Measurements from ENCODE around the gene SBK2. TPM values are rescaled to one million over a fixed set of nuclear protein-coding genes. Genes with fewer than 3 reads are reported as not detected.
"Not testable (repeated sequence)": the region's sequence is repeated elsewhere in the genome, so short reads cannot be mapped to it uniquely, and the experiment has no call there.

The SBK2 gene
- total RNA-seq, 1 donor from 2014 or later, result 0.17 TPM

- no peak for TF ChIP-seq CTCF (IDR thresholded peaks at IDR 0.05; ENCODE audit: insufficient read depth, low read length, poor library complexity, severe bottlenecking)
Observed at GRCh38 chr19:55576746-55577145, 39.8 kb upstream of the SBK2 start.

DNA sequence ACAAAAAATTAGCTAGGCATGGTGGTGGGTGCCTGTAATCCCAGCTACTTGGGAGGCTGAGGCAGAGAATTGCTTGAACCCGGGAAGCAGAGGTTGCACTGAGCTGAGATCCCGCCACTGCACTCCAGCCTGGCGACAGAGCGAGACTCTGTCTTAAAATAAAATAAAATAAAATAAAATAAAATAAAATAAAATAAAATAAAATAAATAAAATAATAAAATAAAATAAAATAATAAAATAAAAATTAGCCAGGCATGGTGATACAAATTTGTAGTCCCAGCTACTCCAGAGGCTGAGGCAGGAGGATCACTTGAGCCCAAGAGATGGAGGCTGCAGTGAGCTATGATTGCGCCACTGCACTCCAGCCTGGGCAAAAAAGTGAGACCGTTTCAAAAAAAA, 37.0 kb upstream of the SBK2 start:
- DNase-seq (ENCODE audit: low read depth); H3K36me3 ChIP-seq (ENCODE audit: control insufficient read depth, insufficient read depth, low read length); H3K4me3 ChIP-seq (ENCODE audit: low read depth, low read length); H3K27me3 ChIP-seq (ENCODE audit: control insufficient read depth, insufficient read depth, low read length): not testable (repeated sequence)

More at GRCh38 chr19:55576746-55577145, 39.8 kb upstream of the SBK2 start:
- no peaks in the 10 kb centered on the region for H3K27me3 ChIP-seq (ENCODE audit: control insufficient read depth, insufficient read depth, low read length)
- no peaks in the 10 kb centered on the region for H3K36me3 ChIP-seq (ENCODE audit: control insufficient read depth, insufficient read depth, low read length)
- no peak overlapping the region for H3K4me3 ChIP-seq (ENCODE audit: low read depth, low read length)
- no peak for DNase-seq (ENCODE audit: low read depth)

DNA sequence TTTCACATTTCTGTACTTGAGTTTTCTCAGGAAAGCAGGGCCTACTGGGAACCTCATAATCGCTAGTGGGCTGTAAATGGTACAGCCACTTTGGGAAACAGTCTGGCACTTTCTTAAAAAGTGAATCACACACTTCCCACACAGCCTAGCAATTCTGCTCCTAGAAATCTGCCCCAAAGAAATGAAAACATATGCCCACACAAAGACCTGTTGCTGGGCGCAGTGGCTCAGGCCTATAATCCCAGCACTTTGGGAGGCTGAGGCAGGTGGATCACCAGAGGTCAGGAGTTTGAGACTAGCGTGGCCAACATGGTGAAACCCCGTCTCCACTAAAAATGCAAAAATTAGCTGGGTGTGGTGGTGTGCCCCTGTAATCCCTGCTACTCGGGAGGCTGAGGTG, 32.5 kb upstream of the SBK2 start:
- not testable (repeated sequence) for H3K4me3 ChIP-seq (ENCODE audit: low read depth, low read length); H3K27me3 ChIP-seq (ENCODE audit: control insufficient read depth, insufficient read depth, low read length); DNase-seq (ENCODE audit: low read depth); H3K36me3 ChIP-seq (ENCODE audit: control insufficient read depth, insufficient read depth, low read length)

- DNase-seq (ENCODE audit: low read depth), result no peak
- no peak for TF ChIP-seq CTCF (IDR thresholded peaks at IDR 0.05; ENCODE audit: insufficient read depth, low read length, poor library complexity, severe bottlenecking)
- Histone ChIP-seq H3K27me3 (ENCODE audit: control insufficient read depth, insufficient read depth, low read length) (peaks cover 8% of the 10 kb centered on the region), H3K4me3 (ENCODE audit: low read depth, low read length) (no peak overlapping the region), H3K36me3 (ENCODE audit: control insufficient read depth, insufficient read depth, low read length) (no peaks in the 10 kb centered on the region)
Observed at GRCh38 chr19:55567708-55568328, 30.9 kb upstream of the SBK2 start.

- no peak for DNase-seq (ENCODE audit: low read depth)
- no peak for TF ChIP-seq CTCF (IDR thresholded peaks at IDR 0.05; ENCODE audit: insufficient read depth, low read length, poor library complexity, severe bottlenecking)
- no peaks in the 10 kb centered on the region for H3K36me3 ChIP-seq (ENCODE audit: control insufficient read depth, insufficient read depth, low read length)
- peaks cover 8% of the 10 kb centered on the region for H3K27me3 ChIP-seq (ENCODE audit: control insufficient read depth, insufficient read depth, low read length)
- no peak overlapping the region for H3K4me3 ChIP-seq (ENCODE audit: low read depth, low read length)
Observed at GRCh38 chr19:55566823-55567222, 29.9 kb upstream of the SBK2 start.

DNA sequence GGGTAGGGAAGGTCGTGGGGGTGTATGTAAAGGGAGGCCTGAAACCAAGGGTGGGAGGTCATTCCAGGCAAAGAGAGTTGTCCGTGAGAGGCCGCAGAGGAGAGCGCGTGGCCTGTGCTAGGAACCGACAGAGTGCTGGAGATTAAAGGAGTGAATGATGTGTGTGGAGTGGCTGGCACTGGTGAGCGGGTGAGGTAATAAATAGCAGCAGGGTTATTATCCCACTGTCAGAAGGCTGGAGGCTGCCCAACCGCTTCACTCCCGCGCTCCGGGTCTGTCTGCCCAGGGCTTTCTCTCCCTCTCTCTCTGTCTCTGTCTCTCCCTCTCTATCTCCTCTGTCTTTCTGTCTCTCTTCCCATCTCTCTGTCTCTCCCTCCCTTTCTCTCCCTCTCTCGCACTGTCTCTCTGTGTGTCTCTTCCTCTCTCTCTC, 26.3 kb upstream of the SBK2 start:
- Histone ChIP-seq H3K4me3 (ENCODE audit: low read depth, low read length) (no peak overlapping the region), H3K36me3 (ENCODE audit: control insufficient read depth, insufficient read depth, low read length) (no peaks in the 10 kb centered on the region), H3K27me3 (ENCODE audit: control insufficient read depth, insufficient read depth, low read length) (peaks cover 8% of the 10 kb centered on the region)
- no peak for TF ChIP-seq CTCF (IDR thresholded peaks at IDR 0.05; ENCODE audit: insufficient read depth, low read length, poor library complexity, severe bottlenecking)
- no peak for DNase-seq (ENCODE audit: low read depth)

DNA sequence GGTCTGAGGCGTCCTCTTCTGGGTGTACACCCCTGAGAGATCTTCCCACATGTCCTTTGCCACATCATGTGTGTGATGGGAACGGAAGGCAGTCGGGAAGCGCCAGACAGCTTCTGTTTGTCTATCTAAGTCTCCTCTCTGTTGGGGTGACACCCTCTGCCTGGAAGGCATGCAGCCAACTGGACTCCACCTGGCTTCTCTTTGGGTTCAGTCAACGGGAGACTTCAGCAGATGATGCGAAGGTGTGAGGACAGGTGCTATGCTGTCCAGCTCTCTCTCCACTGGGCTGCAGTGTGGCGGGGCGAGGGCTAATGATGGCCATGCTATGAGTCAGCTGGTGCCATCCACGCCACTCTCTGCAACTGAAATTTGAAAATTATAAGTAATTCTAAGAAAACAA, 22.8 kb upstream of the SBK2 start:
- H3K36me3 ChIP-seq (ENCODE audit: control insufficient read depth, insufficient read depth, low read length), result no peaks in the 10 kb centered on the region
- DNase-seq (ENCODE audit: low read depth), result no peak
- peaks cover 4% of the 10 kb centered on the region for H3K27me3 ChIP-seq (ENCODE audit: control insufficient read depth, insufficient read depth, low read length)
- no peak overlapping the region for H3K4me3 ChIP-seq (ENCODE audit: low read depth, low read length)
- TF ChIP-seq CTCF (IDR thresholded peaks at IDR 0.05; ENCODE audit: insufficient read depth, low read length, poor library complexity, severe bottlenecking), result no peak

Data from kidney epithelial cell (primary cell).